ENCODE measurements around the gene TCF15. TPM values are rescaled to one million over a fixed set of nuclear protein-coding genes. Genes with fewer than 3 reads are reported as not detected.

TCF15 gene
- total and polyA plus RNA-seq, 2 of the 13 experiments (the other 11 are each of a cell fraction or from before 2014, with no cell fraction given), result not detected

GRCh38 chr20:646868-647233, 36.7 kb upstream of the TCF15 start:
- intact Hi-C loops (cut with micrococcal nuclease; ENCODE audit: unreplicated experiment), result loop anchor here (5.0 kb wide), 2 partner anchors 105 to 285 kb away; partner anchors contain the start of gene CSNK2A1
- peaks cover 3% of the 10 kb centered on the region for H3K79me2 ChIP-seq (ENCODE audit: insufficient read depth, low read length)
- BruUV-seq (replicated peaks), result no TSS peak
- 92% methylated on average over 2 of the region's 2 CpGs for WGBS (ENCODE audit: low lambda C conversion rate)
- H3K27ac ChIP-seq (ENCODE audit: extremely low read length, insufficient read depth, low read length), result peak overlapping the region; percentile 52
- in situ Hi-C loops (cut with HindIII; ENCODE audit: extremely low pct_ligation_motif_present, low pct_unique_long_range_greater_than_20kb), result loop anchor here (5.0 to 10.0 kb wide), 2 partner anchors 85 to 292 kb away; no protein-coding TSS in a partner anchor
- H3K4me1 ChIP-seq (ENCODE audit: insufficient read depth, low read length), result peaks cover 49% of the 10 kb centered on the region
- peaks cover 7% of the 10 kb centered on the region for H4K20me1 ChIP-seq (ENCODE audit: insufficient read depth, low read length)
- ChIA-PET CTCF (ENCODE audit: low intra/inter-chr PET ratio, low total read pairs) (interaction anchor here (3.0 kb wide), 1 partner anchor 85 kb away, joined by 36 read pairs; no protein-coding TSS in a partner anchor), POLR2A (interaction anchor here (0.7 to 2.6 kb wide), 7 partner anchors 28 to 285 kb away, joined by 3 to 19 read pairs (median 4); partner anchors contain the start of genes CSNK2A1, RBCK1 and SCRT2)
- no peak overlapping the region for H3K4me3 ChIP-seq (replicated peaks in 1 of 3; ENCODE audit: insufficient read depth in 1 of 3, low read depth in 2 of 3, low read length in 3 of 3)
- ATAC-seq (no peak), FAIRE-seq (no peak), DNase-seq (ENCODE audit: low spot score) (no peak)
- no peak overlapping the region for H3K9ac ChIP-seq (ENCODE audit: insufficient read depth, low read depth, low read length)
- H3K4me2 ChIP-seq (ENCODE audit: low read depth, low read length), result peak overlapping the region; percentile 5; the same call in 1 of the 2 replicates
- H3K36me3 ChIP-seq (replicated peaks in 1 of 2; ENCODE audit: control insufficient read depth in 1 of 2, insufficient read depth in 2 of 2, low read length in 2 of 2), result peaks cover 11 to 34% of the 10 kb centered on the region in 2 experiments
- H3K9me3 ChIP-seq (ENCODE audit: low read length), result no peaks in the 10 kb centered on the region
- H3K27me3 ChIP-seq (ENCODE audit: control insufficient read depth in 1 of 2, insufficient read depth in 2 of 2, low read length in 2 of 2), result no peaks in the 10 kb centered on the region
- H2AFZ ChIP-seq (ENCODE audit: low read length), result no peak overlapping the region
- TF ChIP-seq ZNF280D (CRISPR knock-in tag; IDR thresholded peaks at IDR 0.05) (no peak), TMF1 (CRISPR knock-in tag; IDR thresholded peaks at IDR 0.05; ENCODE audit: low read depth) (no peak), ZNF432 (CRISPR knock-in tag; IDR thresholded peaks at IDR 0.05; ENCODE audit: borderline replicate concordance) (no peak), SOX13 (IDR thresholded peaks at IDR 0.05) (no peak), SOX13 (CRISPR knock-in tag; conservative IDR thresholded peaks at IDR 0.05 in 1 of 2, IDR thresholded peaks at IDR 0.05 in 1 of 2) (0 out of 4 replicates have a peak, but pooled peaks of 1 of the 2 experiments have one; percentile 34), REXO4 (CRISPR knock-in tag; IDR thresholded peaks at IDR 0.05; ENCODE audit: borderline replicate concordance) (no peak), TAF15 (IDR thresholded peaks at IDR 0.05; ENCODE audit: low read depth, low read length, poor library complexity, severe bottlenecking) (no peak), ZBTB14 (CRISPR knock-in tag; IDR thresholded peaks at IDR 0.05) (no peak), KDM2A (CRISPR knock-in tag; IDR thresholded peaks at IDR 0.05; ENCODE audit: borderline replicate concordance, low read depth) (no peak), STAT5B (CRISPR knock-in tag; IDR thresholded peaks at IDR 0.05) (no peak)

All from HepG2 (cell line).